Pancreas (tissue), 10 donors: ENCODE results near the gene ITPRIPL2. TPM values are rescaled to one million over a fixed set of nuclear protein-coding genes. Genes with fewer than 3 reads are reported as not detected.

Experiments
- ATAC-seq, 4 donors: fragments of 200-7000 bp; cut with Tn5 transposase; one replicate each; pipeline versions ENCODE4 v1.8.0 to v1.9.1; 2020; ENCODE audit warnings: mild to moderate bottlenecking in 4 of 4, moderate library complexity in 4 of 4
- DNase-seq, 6 donors: peaks; one replicate each; pipeline ENCODE4 v3.0.0-alpha.2; 2020
- FAIRE-seq: peaks from 2 replicates; lab custom pipeline; 2012; peaks lifted over from hg19 to GRCh38; lab: Jason Lieb, UNC
- H3K27ac ChIP-seq, 4 donors: fragments of 200-600 bp; sonication (generic); 1 replicate in 3 of 4; 2 replicates in 1 of 4; pipeline versions ENCODE4 v1.5.0 to v1.8.0; 2020
- H3K27me3 ChIP-seq, 4 donors: fragments of 200-600 bp; one replicate each; pipeline ENCODE4 v1.8.0; 2021
- H3K36me3 ChIP-seq, 3 donors: fragments of 200-600 bp; sonication (generic) in 1 of 3; one replicate each; pipeline versions ENCODE4 v1.5.0 to v1.8.0; 2020 to 2021
- H3K4me1 ChIP-seq, 3 donors: fragments of 200-600 bp; one replicate each; pipeline ENCODE4 v1.8.0; 2021
- H3K4me3 ChIP-seq, 4 donors: fragments of 200-600 bp; sonication (generic) in 2 of 4; one replicate each; pipeline versions ENCODE4 v1.5.0 to v1.8.0; 2020 to 2021
- H3K9me3 ChIP-seq, 4 donors: fragments of 200-600 bp; one replicate each; pipeline ENCODE4 v1.8.0; 2021
- CTCF ChIP-seq, 4 donors: fragments of 200-600 bp; sonication (generic) in 3 of 4; IDR thresholded peaks; one replicate each; pipeline versions ENCODE4 v1.5.0 to v1.8.0; 2021; ENCODE audit warnings: antibody characterized with exemption in 4 of 4
- WGBS, 2 donors: extraction: QIAGEN DNeasy Blood & Tissue Kit; methylation state at CpG; one replicate each; pipeline ENCODE4 v1.1.7; 2013; 5-methylcytosine and 5-hydroxymethylcytosine counted together
- intact Hi-C, 3 donors: fragments of 100-400 bp; cut with DNase I; formaldehyde crosslinking; loops; one replicate each; pipeline versions ENCODE4 v1.11.1 to v1.14.2; 2022
- polyA plus RNA-seq, 2 donors: library from polyadenylated mRNA; stranded (reverse); fragments of 200-250 nt; gene quantifications; one replicate each; pipeline ENCODE4 v1.2.3, GENCODE V29; 2013
- total RNA-seq, 6 donors: library from RNA; stranded (reverse); fragmentation: NEBNext Ultra II Directional in 4 of 6; extraction: Animal tissue kit (Norgen Biotek cat#: 25700) in 4 of 6; gene quantifications; one replicate each; pipeline versions ENCODE4 v1.2.1 to v1.2.4, GENCODE V29; 2021 to 2023
- donor health status: healthy with polysubstance abuse.
- donor health status: DM: no; HTN: no; CAD: no; lungs with moderate emphysema.
- donor health status: DM: no; HTN: no; CAD: no.
- donor health status: control.
- donor health status: control.
- donor health status: Bipolar disorder and iron deficiency.
- donor health status: DM: yes; HTN: yes; CAD: no.
- donor health status: DM: no; HTN: no; CAD: no.
- donor health status: DM: no; HTN: no; CAD: no.
- donor health status: DM: yes; HTN: yes; CAD: no.

ITPRIPL2 gene
- total and polyA plus RNA-seq, 8 donors, result 4.0 to 36.2 (median 19.8) TPM

- ATAC-seq, result no peak
- Histone ChIP-seq H3K27me3 (no peaks in the 10 kb centered on the region), H3K36me3 (no peaks in the 10 kb centered on the region), H3K27ac (no peak overlapping the region), H3K4me1 (no peaks in the 10 kb centered on the region), H3K9me3 (no peaks in the 10 kb centered on the region), H3K4me3 (no peak overlapping the region)
- intact Hi-C loops, result no loop called here
- DNase-seq, result no peak
- 83 to 87% methylated on average over 8 of the region's 8 CpGs for WGBS, 2 donors
- FAIRE-seq, result no peak
- no peak for TF ChIP-seq CTCF (IDR thresholded peaks at IDR 0.05)
Measured at GRCh38 chr16:19142939-19143598, 29.3 kb downstream of the ITPRIPL2 start.

- intact Hi-C loops, result no loop called here
- no peak for FAIRE-seq
- ATAC-seq, result no peak
- TF ChIP-seq CTCF (IDR thresholded peaks at IDR 0.05), result no peak
- H3K4me3 ChIP-seq, result no peak overlapping the region
- DNase-seq, result no peak
- H3K36me3 ChIP-seq, result no peaks in the 10 kb centered on the region
- no peaks in the 10 kb centered on the region for H3K9me3 ChIP-seq
- no peak overlapping the region for H3K27ac ChIP-seq
- H3K4me1 ChIP-seq, result no peaks in the 10 kb centered on the region
- no peaks in the 10 kb centered on the region for H3K27me3 ChIP-seq
- 73 to 83% methylated on average over 9 of the region's 9 CpGs for WGBS, 2 donors
Measured at GRCh38 chr16:19143599-19143956, 29.8 kb downstream of the ITPRIPL2 start.

- TF ChIP-seq CTCF (IDR thresholded peaks at IDR 0.05), result no peak
- Histone ChIP-seq H3K4me1 (no peaks in the 10 kb centered on the region), H3K4me3 (no peak overlapping the region), H3K36me3 (no peaks in the 10 kb centered on the region), H3K27ac (no peak overlapping the region), H3K9me3 (no peaks in the 10 kb centered on the region), H3K27me3 (no peaks in the 10 kb centered on the region)
- ATAC-seq (no peak), FAIRE-seq (no peak), DNase-seq (no peak)
- WGBS, 2 donors, result 77 to 79% methylated on average over 3 of the region's 3 CpGs
- intact Hi-C loops, result no loop called here
Measured at GRCh38 chr16:19145010-19145409, 31.2 kb downstream of the ITPRIPL2 start.

- Histone ChIP-seq H3K27me3 (no peaks in the 10 kb centered on the region), H3K4me3 (no peak overlapping the region), H3K9me3 (no peaks in the 10 kb centered on the region), H3K4me1 (no peaks in the 10 kb centered on the region), H3K36me3 (no peaks in the 10 kb centered on the region), H3K27ac (no peak overlapping the region)
- no peak for DNase-seq
- intact Hi-C loops, result no loop called here
- TF ChIP-seq CTCF (IDR thresholded peaks at IDR 0.05), result no peak
- 69 to 75% methylated on average over 4 of the region's 4 CpGs for WGBS, 2 donors
- no peak for FAIRE-seq
- ATAC-seq, result no peak
Measured at GRCh38 chr16:19147126-19147525, 33.4 kb downstream of the ITPRIPL2 start.

GRCh38 chr16:19147627-19148026, 33.9 kb downstream of the ITPRIPL2 start:
- no peak for FAIRE-seq
- DNase-seq, result no peak
- Histone ChIP-seq H3K36me3 (no peaks in the 10 kb centered on the region), H3K27ac (no peak overlapping the region), H3K9me3 (no peaks in the 10 kb centered on the region), H3K4me3 (no peak overlapping the region), H3K4me1 (no peaks in the 10 kb centered on the region), H3K27me3 (no peaks in the 10 kb centered on the region)
- TF ChIP-seq CTCF (IDR thresholded peaks at IDR 0.05), result no peak
- ATAC-seq, result no peak
- intact Hi-C loops, result no loop called here
- WGBS, 2 donors, result 94 to 99% methylated on average over 4 of the region's 4 CpGs
